Posterior vena cava (tissue), 2 donors: ENCODE measurements around the gene BAD. TPM values are rescaled to one million over a fixed set of nuclear protein-coding genes. Genes with fewer than 3 reads are reported as not detected.
A peak's percentile ranks its signal among the peaks of the same experiment; 100 is the strongest.
"Not testable (repeated sequence)": the region's sequence is repeated elsewhere in the genome, so short reads cannot be mapped to it uniquely, and the experiment has no call there.

Source experiments
- DNase-seq: peaks from one replicate; pipeline ENCODE4 v3.0.0-alpha.2; 2020; ENCODE audit warnings: low spot score
- intact Hi-C, 2 donors: fragments of 100-400 bp; cut with DNase I; formaldehyde crosslinking; loops; one replicate each; pipeline versions ENCODE4 v1.14.1 to v1.14.2; 2022 to 2023
- total RNA-seq, 2 donors: library from RNA; stranded (reverse); fragmentation: NEBNext Ultra II Directional; extraction: Animal tissue kit (Norgen Biotek cat#: 25700); gene quantifications; one replicate each; pipeline ENCODE4 v1.2.1, GENCODE V29; 2021
- donor health status: DM: yes; HTN: yes; CAD: no.
- donor health status: DM: yes; HTN: yes; CAD: no.

Gene BAD
- total RNA-seq, 2 donors from 2014 or later = 49.6 to 57.3 TPM

- DNase-seq = no peak
- intact Hi-C loops = no loop called here
Observed at GRCh38 chr11:64251016-64251752, 33.3 kb downstream of the BAD start, which contains the start of gene PLCB3. Gene PLCB3, plus strand, starts transcription at chr11:64251530. Its CDS starts 120 bp downstream, at chr11:64251650.

GRCh38 chr11:64250415-64251015 is 34.0 kb downstream of the BAD start:
- DNase-seq = no peak
- intact Hi-C loops = no loop called here

DNA sequence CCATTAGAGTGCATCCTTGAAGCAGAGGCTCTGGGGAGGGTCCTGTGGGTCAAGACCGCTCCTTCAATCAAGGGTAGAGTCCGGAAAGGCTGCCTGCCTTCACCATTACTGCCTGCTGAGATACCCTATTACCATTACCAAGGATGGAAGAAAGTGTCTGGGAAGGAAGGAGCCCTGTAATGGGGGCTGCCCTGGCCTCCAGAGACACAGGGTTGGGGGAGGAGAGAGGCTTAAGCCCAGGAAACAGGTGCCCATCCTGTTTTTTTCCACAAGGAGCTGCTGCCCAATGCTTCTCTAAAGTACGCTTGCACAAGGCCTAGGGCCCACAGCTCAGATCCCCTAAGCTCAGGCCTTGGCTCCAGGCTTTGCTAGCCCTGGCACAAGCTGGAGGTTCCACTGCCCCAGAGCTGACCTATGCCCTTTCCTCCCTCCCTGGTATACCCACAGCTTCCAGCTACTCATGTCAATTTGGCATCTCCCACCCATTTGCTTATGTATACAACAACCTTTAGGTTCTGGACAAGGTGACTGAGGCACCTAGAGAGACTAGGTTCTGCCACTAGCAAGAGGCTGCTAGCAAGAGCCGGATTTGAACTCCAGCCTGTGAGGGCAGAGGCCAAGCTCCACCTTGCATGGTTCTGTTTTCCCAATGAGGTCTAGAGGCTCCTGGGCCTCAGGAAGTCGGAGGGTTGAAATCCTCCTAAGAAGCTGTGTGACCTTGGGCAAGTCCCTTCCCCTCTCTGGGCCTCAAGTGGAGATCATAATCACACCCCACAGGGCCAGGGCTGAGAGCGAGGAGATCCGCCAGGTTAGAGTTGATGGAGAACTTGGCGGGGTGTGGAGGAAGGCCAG is 34.7 kb downstream of the BAD start:
- no peak for DNase-seq
- intact Hi-C loops = loop anchor here in 1 of 2 donors (10.0 kb wide), 1 partner anchor 55 kb away; the partner anchor contains the start of genes CATSPERZ and ESRRA

DNA sequence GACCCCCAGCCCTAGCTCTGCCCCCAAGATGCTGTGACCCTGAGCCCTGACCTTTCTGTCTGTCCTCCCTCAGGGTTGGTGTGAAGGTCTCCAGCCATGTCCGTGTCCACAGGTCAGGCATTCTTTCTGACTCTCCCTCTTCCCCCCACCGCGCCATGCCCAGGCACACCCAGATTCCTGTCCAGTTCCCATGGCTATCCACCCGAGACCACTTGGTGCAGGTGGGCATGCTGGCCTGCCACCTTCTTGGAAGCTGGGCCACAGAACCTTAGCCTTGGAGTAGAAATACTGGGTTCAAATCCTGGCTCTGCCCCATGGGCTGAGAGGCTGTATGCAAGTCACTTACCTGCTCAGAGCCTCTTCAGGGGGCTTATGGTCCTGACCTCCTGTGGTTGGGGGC is 35.4 kb downstream of the BAD start:
- no peak for DNase-seq
- intact Hi-C loops = loop anchor here in 1 of 2 donors (10.0 kb wide), 1 partner anchor 56 kb away; the partner anchor contains the start of genes CATSPERZ and ESRRA

- DNase-seq = no peak
- intact Hi-C loops = loop anchor here in 1 of 2 donors (10.0 kb wide), 1 partner anchor 56 kb away; the partner anchor contains the start of genes CATSPERZ and ESRRA
Observed at GRCh38 chr11:64248578-64248977, 35.9 kb downstream of the BAD start.

- intact Hi-C loops = loop anchor here in 1 of 2 donors (10.0 kb wide), 1 partner anchor 57 kb away; the partner anchor contains the start of genes CATSPERZ and ESRRA
- no peak for DNase-seq
Observed at GRCh38 chr11:64247729-64248531, 36.5 kb downstream of the BAD start.

GRCh38 chr11:64246871-64247728 is 37.4 kb downstream of the BAD start, which contains the start of gene PPP1R14B:
Gene PPP1R14B, minus strand, starts transcription at chr11:64246943. Its CDS starts 270 bp downstream, at chr11:64246673.
- intact Hi-C loops = loop anchor here in 1 of 2 donors (10.0 kb wide), 1 partner anchor 58 kb away; the partner anchor contains the start of genes CATSPERZ and ESRRA
- DNase-seq = peak; percentile 96

GRCh38 chr11:64246621-64246870 is 37.9 kb downstream of the BAD start:
- intact Hi-C loops = loop anchor here in 1 of 2 donors (10.0 kb wide), 1 partner anchor 58 kb away; the partner anchor contains the start of genes CATSPERZ and ESRRA
- not testable (repeated sequence) for DNase-seq

DNA sequence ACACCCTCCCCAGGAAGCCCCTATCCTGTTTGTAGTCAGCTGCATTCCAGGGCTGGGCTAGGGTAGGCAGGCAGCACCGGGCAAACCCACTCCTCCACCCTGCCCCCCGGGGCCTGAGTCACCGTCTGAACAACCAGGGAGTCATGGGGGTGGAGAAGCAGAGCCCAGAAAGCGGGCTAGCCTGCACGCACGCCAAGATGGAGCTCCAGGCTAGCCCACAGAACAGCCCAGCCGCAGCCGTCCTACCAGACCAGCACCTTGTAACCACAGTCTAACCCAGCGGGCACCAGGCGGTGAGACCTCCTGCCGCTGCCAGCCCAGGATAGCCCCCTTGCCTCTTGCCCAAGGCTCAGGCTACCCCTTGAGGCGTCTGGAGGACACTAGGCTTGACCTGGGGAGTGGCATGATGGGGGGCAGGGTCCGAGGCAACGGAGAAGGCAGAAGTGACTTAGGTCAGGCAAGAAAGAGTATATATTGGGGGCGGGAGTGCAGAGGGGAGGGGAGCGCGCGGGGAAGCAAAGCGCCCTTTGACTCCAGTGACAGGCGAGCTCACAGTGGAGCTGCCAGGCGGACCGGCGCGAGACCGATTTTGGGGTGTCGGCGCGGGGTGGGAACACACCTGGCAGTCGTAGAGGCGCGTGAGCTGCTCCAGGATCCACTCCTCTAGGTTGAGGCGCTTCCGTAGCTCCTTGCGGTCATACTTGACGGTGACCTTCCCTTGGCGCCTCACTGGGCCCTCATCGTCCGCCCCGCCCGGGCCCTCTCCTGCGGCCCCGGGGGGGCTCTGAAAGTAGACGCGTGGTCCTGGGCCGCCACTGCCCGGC is 38.5 kb downstream of the BAD start:
- DNase-seq = peak; percentile 95
- intact Hi-C loops = loop anchor here in 1 of 2 donors (10.0 kb wide), 1 partner anchor 59 kb away; the partner anchor contains the start of genes CATSPERZ and ESRRA

DNA sequence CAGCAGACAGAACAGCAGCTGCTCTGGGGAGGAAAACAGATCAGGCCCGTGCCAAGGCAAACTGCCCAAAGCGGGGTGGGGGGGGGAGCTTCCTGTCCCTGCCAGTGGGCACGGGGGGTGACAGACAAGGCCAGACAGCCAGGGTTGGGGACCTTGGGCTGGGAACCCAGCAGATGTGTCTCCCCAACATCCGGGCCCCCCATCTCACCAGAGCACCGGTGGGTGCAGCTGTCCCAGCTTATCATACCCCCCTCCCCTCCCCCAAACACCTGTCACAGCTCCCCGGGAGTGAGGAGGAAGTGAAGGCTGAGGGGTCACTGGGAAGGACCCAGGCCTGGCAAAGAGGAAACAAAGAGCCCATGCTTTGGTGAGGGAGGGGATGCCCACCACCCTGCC is 39.1 kb downstream of the BAD start:
- intact Hi-C loops = loop anchor here in 1 of 2 donors (10.0 kb wide), 1 partner anchor 59 kb away; the partner anchor contains the start of genes CATSPERZ and ESRRA
- no peak for DNase-seq

DNA sequence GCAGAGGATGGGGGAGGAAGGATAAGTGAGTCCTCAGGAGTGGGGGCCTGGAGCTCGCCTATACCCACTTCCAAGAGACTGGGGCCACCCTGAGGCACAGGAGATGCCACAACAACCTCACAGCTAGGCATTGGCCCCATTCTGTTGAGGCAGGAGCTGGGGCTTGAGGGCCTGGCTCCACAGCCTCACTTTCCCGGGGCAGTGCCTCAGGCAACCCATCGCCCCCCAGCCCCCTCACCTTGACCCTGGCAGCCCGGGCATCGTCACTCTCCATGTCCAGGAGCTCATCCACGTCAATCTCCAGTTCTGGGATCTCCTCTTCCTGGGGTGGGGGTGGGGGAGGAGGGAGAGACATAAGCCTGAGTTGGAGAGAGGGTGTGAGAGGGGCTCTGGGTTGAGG is 39.5 kb downstream of the BAD start:
- no peak for DNase-seq
- intact Hi-C loops = loop anchor here in 1 of 2 donors (10.0 kb wide), 1 partner anchor 60 kb away; the partner anchor contains the start of genes CATSPERZ and ESRRA

GRCh38 chr11:64244107-64244506 is 40.4 kb downstream of the BAD start:
- DNase-seq = no peak
- intact Hi-C loops = loop anchor here in 1 of 2 donors (10.0 kb wide), 1 partner anchor 61 kb away; the partner anchor contains the start of genes CATSPERZ and ESRRA

DNA sequence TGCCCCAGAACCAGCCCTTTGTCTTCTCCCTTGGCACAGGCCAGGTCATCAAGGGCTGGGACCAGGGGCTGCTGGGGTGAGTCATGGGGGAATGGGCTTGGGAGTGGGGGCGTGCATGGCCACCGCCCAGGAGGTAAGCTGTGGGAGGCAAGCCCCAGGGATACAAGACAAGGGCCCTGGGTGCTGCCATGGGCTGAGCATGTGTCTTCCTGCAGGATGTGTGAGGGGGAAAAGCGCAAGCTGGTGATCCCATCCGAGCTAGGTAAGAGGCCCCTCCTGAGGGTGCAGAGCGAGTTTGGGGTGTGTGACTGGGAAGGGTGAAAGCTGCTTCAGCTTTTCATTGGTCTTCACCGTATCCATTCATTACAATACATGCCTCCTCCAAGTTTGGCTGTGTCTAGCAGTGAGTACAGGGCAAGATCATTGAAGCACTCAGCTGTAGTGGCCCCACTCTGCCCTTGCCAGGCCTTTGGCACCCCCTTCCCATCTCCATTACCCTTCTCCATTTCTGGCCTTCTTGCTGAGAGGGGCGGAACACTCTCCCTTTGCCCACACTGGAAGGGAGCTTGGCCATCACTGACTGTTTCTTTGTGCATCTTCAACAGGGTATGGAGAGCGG is 41.1 kb downstream of the BAD start:
- intact Hi-C loops = loop anchor here in 1 of 2 donors (10.0 kb wide), 1 partner anchor 61 kb away; the partner anchor contains the start of genes CATSPERZ and ESRRA
- no peak for DNase-seq

DNA sequence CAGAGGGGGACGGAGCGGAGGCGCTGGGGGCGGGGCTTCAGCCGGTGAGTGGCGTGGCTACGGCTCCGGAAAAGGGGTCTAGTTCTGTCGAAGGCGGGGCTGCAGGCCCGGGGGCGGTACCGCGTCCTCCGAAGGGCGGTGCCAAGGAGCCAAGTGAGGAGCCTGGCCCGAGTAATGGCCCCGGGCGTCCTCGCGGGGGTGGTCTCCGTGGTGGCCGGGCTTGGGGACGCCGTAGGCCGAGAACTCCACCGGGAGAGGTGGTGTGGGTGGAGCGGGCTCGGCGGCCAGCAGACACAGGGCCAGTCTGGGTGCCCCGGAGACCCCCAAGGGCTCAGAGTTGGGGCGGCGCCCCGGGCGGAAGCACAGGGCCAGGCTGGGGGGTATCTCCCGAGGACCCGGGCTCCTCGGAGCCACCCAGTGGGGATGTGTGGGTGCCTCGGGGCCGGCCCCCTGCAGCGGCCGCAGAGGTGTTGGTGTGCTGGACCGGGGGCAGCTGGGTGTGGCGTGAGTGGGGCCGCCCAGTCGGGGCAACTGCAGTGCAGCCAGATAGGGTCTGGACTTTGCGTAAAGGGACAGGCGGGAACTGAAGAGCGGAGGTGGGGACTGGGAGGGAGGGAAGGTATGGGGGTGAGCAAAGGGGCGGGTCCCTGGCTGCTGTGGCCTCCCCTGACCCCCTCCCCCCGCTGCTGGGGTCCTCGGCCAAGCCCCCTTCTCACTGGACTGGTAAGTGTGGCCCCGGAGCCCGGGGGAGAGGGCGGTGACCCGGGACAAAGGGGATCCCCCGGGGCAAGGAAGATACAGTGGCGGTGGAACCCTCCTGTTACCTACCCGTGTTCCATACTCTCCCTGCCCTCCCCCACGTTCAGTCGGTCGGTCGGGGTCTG is 42.7 kb downstream of the BAD start:
- DNase-seq = peak; percentile 89
- intact Hi-C loops = loop anchor here in 1 of 2 donors (10.0 kb wide), 1 partner anchor 63 kb away; the partner anchor contains the start of genes CATSPERZ and ESRRA

DNA sequence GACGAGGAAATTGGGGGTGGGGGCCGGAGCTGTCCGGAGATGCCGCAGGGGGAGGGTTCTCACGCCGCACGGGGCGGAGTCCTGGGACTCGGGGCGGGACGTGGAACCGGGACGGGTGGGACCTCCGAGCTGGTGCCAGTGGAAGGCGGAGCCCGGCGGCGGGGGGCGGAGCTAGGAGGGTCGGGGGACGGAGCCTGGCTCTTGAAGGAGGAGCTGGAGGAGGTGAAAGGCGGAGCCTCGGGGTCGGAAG is 43.3 kb downstream of the BAD start:
- DNase-seq = peak; percentile 100
- intact Hi-C loops = loop anchor here in 1 of 2 donors (10.0 kb wide), 1 partner anchor 64 kb away; the partner anchor contains the start of genes CATSPERZ and ESRRA
